ENCODE measurements around the gene MAFG. TPM values are rescaled to one million over a fixed set of nuclear protein-coding genes. Genes with fewer than 3 reads are reported as not detected.

Gene MAFG
- total and polyA plus RNA-seq, 2 experiments from 2014 or later: 17.2 to 33.4 TPM

DNA sequence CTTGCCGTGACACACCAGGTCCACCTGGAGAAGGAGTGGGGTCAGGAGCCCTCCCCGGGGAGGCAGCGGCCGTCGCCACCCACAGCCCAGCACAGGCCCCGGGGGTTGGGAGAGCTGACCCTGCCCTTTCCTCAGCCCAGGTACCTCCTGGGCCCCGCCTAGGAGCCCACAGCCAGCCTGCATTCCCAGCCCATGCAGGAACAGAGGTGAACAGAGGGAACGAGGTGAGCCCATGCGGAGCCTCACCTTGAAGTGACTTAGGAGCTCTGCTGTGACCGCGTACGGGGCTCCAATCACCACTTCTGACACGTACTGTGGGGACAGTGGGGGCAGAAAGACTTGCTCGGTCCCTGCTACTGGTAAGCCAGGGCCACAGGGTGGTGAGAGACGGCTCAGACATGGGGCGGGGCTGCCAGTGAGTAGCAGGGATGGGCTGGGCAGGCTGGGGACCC lies 22.1 kb downstream of the MAFG start (continued):
- TF ChIP-seq, protein P1, sequence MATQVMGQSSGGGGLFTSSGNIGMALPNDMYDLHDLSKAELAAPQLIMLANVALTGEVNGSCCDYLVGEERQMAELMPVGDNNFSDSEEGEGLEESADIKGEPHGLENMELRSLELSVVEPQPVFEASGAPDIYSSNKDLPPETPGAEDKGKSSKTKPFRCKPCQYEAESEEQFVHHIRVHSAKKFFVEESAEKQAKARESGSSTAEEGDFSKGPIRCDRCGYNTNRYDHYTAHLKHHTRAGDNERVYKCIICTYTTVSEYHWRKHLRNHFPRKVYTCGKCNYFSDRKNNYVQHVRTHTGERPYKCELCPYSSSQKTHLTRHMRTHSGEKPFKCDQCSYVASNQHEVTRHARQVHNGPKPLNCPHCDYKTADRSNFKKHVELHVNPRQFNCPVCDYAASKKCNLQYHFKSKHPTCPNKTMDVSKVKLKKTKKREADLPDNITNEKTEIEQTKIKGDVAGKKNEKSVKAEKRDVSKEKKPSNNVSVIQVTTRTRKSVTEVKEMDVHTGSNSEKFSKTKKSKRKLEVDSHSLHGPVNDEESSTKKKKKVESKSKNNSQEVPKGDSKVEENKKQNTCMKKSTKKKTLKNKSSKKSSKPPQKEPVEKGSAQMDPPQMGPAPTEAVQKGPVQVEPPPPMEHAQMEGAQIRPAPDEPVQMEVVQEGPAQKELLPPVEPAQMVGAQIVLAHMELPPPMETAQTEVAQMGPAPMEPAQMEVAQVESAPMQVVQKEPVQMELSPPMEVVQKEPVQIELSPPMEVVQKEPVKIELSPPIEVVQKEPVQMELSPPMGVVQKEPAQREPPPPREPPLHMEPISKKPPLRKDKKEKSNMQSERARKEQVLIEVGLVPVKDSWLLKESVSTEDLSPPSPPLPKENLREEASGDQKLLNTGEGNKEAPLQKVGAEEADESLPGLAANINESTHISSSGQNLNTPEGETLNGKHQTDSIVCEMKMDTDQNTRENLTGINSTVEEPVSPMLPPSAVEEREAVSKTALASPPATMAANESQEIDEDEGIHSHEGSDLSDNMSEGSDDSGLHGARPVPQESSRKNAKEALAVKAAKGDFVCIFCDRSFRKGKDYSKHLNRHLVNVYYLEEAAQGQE (IDR thresholded peaks at IDR 0.05; ENCODE audit: unreplicated experiment): no peak
- TF ChIP-seq, protein P2, sequence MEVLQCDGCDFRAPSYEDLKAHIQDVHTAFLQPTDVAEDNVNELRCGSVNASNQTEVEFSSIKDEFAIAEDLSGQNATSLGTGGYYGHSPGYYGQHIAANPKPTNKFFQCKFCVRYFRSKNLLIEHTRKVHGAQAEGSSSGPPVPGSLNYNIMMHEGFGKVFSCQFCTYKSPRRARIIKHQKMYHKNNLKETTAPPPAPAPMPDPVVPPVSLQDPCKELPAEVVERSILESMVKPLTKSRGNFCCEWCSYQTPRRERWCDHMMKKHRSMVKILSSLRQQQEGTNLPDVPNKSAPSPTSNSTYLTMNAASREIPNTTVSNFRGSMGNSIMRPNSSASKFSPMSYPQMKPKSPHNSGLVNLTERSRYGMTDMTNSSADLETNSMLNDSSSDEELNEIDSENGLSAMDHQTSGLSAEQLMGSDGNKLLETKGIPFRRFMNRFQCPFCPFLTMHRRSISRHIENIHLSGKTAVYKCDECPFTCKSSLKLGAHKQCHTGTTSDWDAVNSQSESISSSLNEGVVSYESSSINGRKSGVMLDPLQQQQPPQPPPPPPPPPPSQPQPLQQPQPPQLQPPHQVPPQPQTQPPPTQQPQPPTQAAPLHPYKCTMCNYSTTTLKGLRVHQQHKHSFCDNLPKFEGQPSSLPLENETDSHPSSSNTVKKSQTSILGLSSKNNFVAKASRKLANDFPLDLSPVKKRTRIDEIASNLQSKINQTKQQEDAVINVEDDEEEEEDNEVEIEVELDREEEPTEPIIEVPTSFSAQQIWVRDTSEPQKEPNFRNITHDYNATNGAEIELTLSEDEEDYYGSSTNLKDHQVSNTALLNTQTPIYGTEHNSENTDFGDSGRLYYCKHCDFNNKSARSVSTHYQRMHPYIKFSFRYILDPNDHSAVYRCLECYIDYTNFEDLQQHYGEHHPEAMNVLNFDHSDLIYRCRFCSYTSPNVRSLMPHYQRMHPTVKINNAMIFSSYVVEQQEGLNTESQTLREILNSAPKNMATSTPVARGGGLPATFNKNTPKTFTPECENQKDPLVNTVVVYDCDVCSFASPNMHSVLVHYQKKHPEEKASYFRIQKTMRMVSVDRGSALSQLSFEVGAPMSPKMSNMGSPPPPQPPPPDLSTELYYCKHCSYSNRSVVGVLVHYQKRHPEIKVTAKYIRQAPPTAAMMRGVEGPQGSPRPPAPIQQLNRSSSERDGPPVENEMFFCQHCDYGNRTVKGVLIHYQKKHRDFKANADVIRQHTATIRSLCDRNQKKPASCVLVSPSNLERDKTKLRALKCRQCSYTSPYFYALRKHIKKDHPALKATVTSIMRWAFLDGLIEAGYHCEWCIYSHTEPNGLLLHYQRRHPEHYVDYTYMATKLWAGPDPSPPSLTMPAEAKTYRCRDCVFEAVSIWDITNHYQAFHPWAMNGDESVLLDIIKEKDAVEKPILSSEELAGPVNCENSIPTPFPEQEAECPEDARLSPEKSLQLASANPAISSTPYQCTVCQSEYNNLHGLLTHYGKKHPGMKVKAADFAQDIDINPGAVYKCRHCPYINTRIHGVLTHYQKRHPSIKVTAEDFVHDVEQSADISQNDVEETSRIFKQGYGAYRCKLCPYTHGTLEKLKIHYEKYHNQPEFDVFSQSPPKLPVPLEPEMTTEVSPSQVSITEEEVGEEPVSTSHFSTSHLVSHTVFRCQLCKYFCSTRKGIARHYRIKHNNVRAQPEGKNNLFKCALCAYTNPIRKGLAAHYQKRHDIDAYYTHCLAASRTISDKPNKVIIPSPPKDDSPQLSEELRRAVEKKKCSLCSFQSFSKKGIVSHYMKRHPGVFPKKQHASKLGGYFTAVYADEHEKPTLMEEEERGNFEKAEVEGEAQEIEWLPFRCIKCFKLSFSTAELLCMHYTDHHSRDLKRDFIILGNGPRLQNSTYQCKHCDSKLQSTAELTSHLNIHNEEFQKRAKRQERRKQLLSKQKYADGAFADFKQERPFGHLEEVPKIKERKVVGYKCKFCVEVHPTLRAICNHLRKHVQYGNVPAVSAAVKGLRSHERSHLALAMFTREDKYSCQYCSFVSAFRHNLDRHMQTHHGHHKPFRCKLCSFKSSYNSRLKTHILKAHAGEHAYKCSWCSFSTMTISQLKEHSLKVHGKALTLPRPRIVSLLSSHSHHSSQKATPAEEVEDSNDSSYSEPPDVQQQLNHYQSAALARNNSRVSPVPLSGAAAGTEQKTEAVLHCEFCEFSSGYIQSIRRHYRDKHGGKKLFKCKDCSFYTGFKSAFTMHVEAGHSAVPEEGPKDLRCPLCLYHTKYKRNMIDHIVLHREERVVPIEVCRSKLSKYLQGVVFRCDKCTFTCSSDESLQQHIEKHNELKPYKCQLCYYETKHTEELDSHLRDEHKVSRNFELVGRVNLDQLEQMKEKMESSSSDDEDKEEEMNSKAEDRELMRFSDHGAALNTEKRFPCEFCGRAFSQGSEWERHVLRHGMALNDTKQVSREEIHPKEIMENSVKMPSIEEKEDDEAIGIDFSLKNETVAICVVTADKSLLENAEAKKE (CRISPR knock-in tag; IDR thresholded peaks at IDR 0.05): no peak

- H3K27ac Mint-ChIP-seq: no peak overlapping the region
- no peaks in the 10 kb centered on the region for H3K9me3 Mint-ChIP-seq
- Histone ChIP-seq H3K27ac (ENCODE audit: low read depth) (no peak overlapping the region), H3K4me2 (no peak overlapping the region), H3K4me1 (ENCODE audit: insufficient read depth) (no peaks in the 10 kb centered on the region; the same call in none of the 2 replicates), H3K9me2 (ENCODE audit: insufficient read depth) (no peaks in the 10 kb centered on the region), H3K36me3 (ENCODE audit: insufficient read depth) (peaks cover 6% of the 10 kb centered on the region; the same call in 1 of the 2 replicates), H3K4me3 (no peak overlapping the region), H3K27me3 (ENCODE audit: insufficient read depth) (peaks cover 18% of the 10 kb centered on the region), H2AFZ (no peak overlapping the region), H3K79me2 (replicated peaks; ENCODE audit: insufficient read depth) (peaks cover under 1% of the 10 kb centered on the region), H3F3A (replicated peaks; ENCODE audit: low read depth) (peaks cover 15% of the 10 kb centered on the region), H4K20me1 (replicated peaks; ENCODE audit: insufficient read depth) (peaks cover 2% of the 10 kb centered on the region)
- H3K4me1 Mint-ChIP-seq: peaks cover 3% of the 10 kb centered on the region; the same call in 2 of the 3 replicates
- no peak for DNase-seq (ENCODE audit: low spot score)
- peaks cover 8% of the 10 kb centered on the region for H3K36me3 Mint-ChIP-seq (ENCODE audit: low read depth)
- H3K4me3 Mint-ChIP-seq: no peak overlapping the region
- ATAC-seq: no peak
- peaks cover 19% of the 10 kb centered on the region for H3K27me3 Mint-ChIP-seq (ENCODE audit: insufficient read depth, low read depth, poor library complexity)
- no peak for TF ChIP-seq EZH2 (IDR thresholded peaks at IDR 0.05; ENCODE audit: low read depth, unreplicated experiment)
- TF ChIP-seq, protein P3, sequence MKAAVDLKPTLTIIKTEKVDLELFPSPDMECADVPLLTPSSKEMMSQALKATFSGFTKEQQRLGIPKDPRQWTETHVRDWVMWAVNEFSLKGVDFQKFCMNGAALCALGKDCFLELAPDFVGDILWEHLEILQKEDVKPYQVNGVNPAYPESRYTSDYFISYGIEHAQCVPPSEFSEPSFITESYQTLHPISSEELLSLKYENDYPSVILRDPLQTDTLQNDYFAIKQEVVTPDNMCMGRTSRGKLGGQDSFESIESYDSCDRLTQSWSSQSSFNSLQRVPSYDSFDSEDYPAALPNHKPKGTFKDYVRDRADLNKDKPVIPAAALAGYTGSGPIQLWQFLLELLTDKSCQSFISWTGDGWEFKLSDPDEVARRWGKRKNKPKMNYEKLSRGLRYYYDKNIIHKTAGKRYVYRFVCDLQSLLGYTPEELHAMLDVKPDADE (IDR thresholded peaks at IDR 0.05): no peak
- no peak for TF ChIP-seq CTCF (conservative IDR thresholded peaks at IDR 0.05; ENCODE audit: low read depth in 2 of 2)
- no peak for TF ChIP-seq STAT1 (IDR thresholded peaks at IDR 0.05; ENCODE audit: unreplicated experiment)
- TF ChIP-seq EZH2phosphoT487 (IDR thresholded peaks at IDR 0.05; ENCODE audit: unreplicated experiment): no peak
- TF ChIP-seq CREB1 (CRISPR knock-in tag; IDR thresholded peaks at IDR 0.05; ENCODE audit: low read depth): no peak
- no peak for TF ChIP-seq NANOG (IDR thresholded peaks at IDR 0.05; ENCODE audit: borderline replicate concordance)
- no peak for TF ChIP-seq ZNF114 (CRISPR knock-in tag; IDR thresholded peaks at IDR 0.05)
- TF ChIP-seq ZNF331 (CRISPR knock-in tag; IDR thresholded peaks at IDR 0.05; ENCODE audit: low read depth): no peak
Measured at GRCh38 chr17:81904600-81905423, 22.7 kb downstream of the MAFG start.
